ENCODE measurements around the gene ROBO1.
"Not testable (repeated sequence)": the region's sequence is repeated elsewhere in the genome, so short reads cannot be mapped to it uniquely, and the experiment has no call there.

Gene ROBO1

GRCh38 chr3:79767905-79768267 lies at the start of gene ROBO1:
Gene ROBO1, minus strand, starts transcription at chr3:79767998.
- no peak for DNase-seq (ENCODE audit: low read depth)

- DNase-seq (ENCODE audit: low read depth), result no peak
These were observed 49.4 kb upstream of the ROBO1 start for GRCh38 chr3:79817224-79817623.

GRCh38 chr3:79815478-79815877 lies 47.7 kb upstream of the ROBO1 start:
- DNase-seq (ENCODE audit: low read depth), result no peak

GRCh38 chr3:79810581-79810980 lies 42.8 kb upstream of the ROBO1 start:
- no peak for DNase-seq (ENCODE audit: low read depth)

- DNase-seq (ENCODE audit: low read depth), result no peak
These were observed 42.3 kb upstream of the ROBO1 start for GRCh38 chr3:79810092-79810491.

GRCh38 chr3:79809106-79809505 lies 41.3 kb upstream of the ROBO1 start:
- no peak for DNase-seq (ENCODE audit: low read depth)

GRCh38 chr3:79808515-79808914 lies 40.7 kb upstream of the ROBO1 start:
- no peak for DNase-seq (ENCODE audit: low read depth)

- not testable (repeated sequence) for DNase-seq (ENCODE audit: low read depth)
These were observed 22.4 kb upstream of the ROBO1 start for GRCh38 chr3:79790177-79790576.

GRCh38 chr3:79773291-79773690 lies 5.5 kb upstream of the ROBO1 start:
- no peak for DNase-seq (ENCODE audit: low read depth)

GRCh38 chr3:79769229-79769628 lies 1.4 kb upstream of the ROBO1 start:
- no peak for DNase-seq (ENCODE audit: low read depth)

- DNase-seq (ENCODE audit: low read depth), result no peak
These were observed 449 bp downstream of the ROBO1 start for GRCh38 chr3:79767194-79767904.

- DNase-seq (ENCODE audit: low read depth), result no peak
These were observed 1.2 kb downstream of the ROBO1 start for GRCh38 chr3:79766496-79767193.

- DNase-seq (ENCODE audit: low read depth), result no peak
These were observed 1.9 kb downstream of the ROBO1 start for GRCh38 chr3:79765911-79766310.

- DNase-seq (ENCODE audit: low read depth), result no peak
These were observed 6.4 kb downstream of the ROBO1 start for GRCh38 chr3:79761441-79761840.

- no peak for DNase-seq (ENCODE audit: low read depth)
These were observed 16.1 kb downstream of the ROBO1 start for GRCh38 chr3:79751703-79752102.

GRCh38 chr3:79737530-79737929 lies 30.3 kb downstream of the ROBO1 start:
- DNase-seq (ENCODE audit: low read depth), result no peak

GRCh38 chr3:79729096-79729495 lies 38.7 kb downstream of the ROBO1 start:
- no peak for DNase-seq (ENCODE audit: low read depth)

GRCh38 chr3:79726786-79727185 lies 41.0 kb downstream of the ROBO1 start:
- DNase-seq (ENCODE audit: low read depth), result no peak

GRCh38 chr3:79724206-79724605 lies 43.6 kb downstream of the ROBO1 start:
- DNase-seq (ENCODE audit: low read depth), result no peak

- no peak for DNase-seq (ENCODE audit: low read depth)
These were observed 77.7 kb downstream of the ROBO1 start for GRCh38 chr3:79690072-79690471.

- DNase-seq (ENCODE audit: low read depth), result no peak
These were observed 82.7 kb downstream of the ROBO1 start for GRCh38 chr3:79685108-79685507.

GRCh38 chr3:79684041-79684440 lies 83.8 kb downstream of the ROBO1 start:
- DNase-seq (ENCODE audit: low read depth), result no peak

- no peak for DNase-seq (ENCODE audit: low read depth)
These were observed 95.1 kb downstream of the ROBO1 start for GRCh38 chr3:79672731-79673130.

GRCh38 chr3:79672075-79672474 lies 95.7 kb downstream of the ROBO1 start:
- DNase-seq (ENCODE audit: low read depth), result no peak

Measured in CMK (cell line).